ENCODE data around the gene COMTD1. TPM values are rescaled to one million over a fixed set of nuclear protein-coding genes. Genes with fewer than 3 reads are reported as not detected.
A peak's percentile ranks its signal among the peaks of the same experiment; 100 is the strongest.
"Not testable (repeated sequence)": the region's sequence is repeated elsewhere in the genome, so short reads cannot be mapped to it uniquely, and the experiment has no call there.

The COMTD1 gene
- total RNA-seq, 1 experiment from 2014 or later, result 20.5 TPM

DNA sequence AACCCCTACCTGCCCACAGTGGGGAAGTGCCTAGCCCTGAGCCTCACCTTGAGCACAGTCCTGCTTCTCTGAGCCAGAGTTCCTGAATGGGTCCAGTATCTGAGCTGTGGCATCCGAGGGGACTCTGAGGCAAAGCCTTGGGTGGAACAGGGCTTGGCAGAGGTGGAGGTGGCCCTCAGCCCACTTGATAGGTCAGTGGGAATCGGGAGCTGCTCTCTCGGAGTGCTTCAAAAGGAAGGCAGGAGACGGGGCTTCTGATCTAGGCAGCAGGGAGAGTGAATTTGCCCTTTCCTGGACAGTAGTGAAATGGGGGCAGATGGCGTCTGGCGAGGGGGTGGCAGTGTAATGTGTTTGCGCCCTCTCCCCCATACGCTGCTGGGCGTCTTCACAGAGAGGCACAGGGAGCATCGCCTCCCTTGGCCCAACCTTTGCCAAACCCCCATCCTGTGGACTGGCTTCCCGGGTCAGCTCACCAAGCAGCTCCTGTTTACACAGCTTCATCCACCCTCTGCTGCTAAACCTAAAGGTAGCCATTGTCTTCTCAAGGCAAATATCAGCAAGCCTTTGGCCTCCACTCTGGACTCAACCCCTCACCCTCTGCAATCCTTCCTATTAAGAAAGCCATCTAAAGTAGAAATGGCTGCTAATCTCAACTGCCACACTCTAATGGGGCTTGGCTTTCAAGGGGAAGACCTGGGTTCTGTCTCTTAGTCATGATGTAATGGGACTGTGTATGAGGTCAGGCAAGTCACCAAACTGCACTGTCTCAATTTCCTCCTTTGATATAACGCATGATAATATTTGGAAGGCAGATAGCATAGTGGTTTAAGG lies 46.3 kb downstream of the COMTD1 start:
- Histone ChIP-seq H3K9me2 (ENCODE audit: insufficient read depth) (no peaks in the 10 kb centered on the region), H3K4me2 (no peak overlapping the region), H3K9me3 (ENCODE audit: insufficient read depth, low read depth) (no peaks in the 10 kb centered on the region), H3K27ac (peak overlapping the region; percentile 49; the same call in 1 of the 2 replicates), H3K36me3 (ENCODE audit: low read depth) (no peaks in the 10 kb centered on the region), H3K4me3 (no peak overlapping the region), H3F3A (ENCODE audit: insufficient read depth, low read depth) (peaks cover 64% of the 10 kb centered on the region), H2AFZ (no peak overlapping the region), H3K79me2 (ENCODE audit: low read depth) (no peaks in the 10 kb centered on the region; the same call in none of the 2 replicates), H4K20me1 (ENCODE audit: insufficient read depth) (no peaks in the 10 kb centered on the region), H3K4me1 (replicated peaks; ENCODE audit: insufficient read depth) (peaks cover 70% of the 10 kb centered on the region), H3K27me3 (ENCODE audit: insufficient read depth, low read depth) (no peaks in the 10 kb centered on the region)
- TF ChIP-seq EZH2 (IDR thresholded peaks at IDR 0.05; ENCODE audit: low read depth) (no peak), CTCF (conservative IDR thresholded peaks at IDR 0.05) (no peak)
- POLR2A ChIA-PET (ENCODE audit: unreplicated experiment), result interaction anchor here (0.6 kb wide), 1 partner anchor 45 kb away, joined by 3 read pairs; no protein-coding TSS in a partner anchor
- BruUV-seq (replicated peaks), result no TSS peak
- intact Hi-C loops (cut with micrococcal nuclease; ENCODE audit: unreplicated experiment), result loop anchor here (2.0 kb wide), 1 partner anchor 205 kb away; no protein-coding TSS in a partner anchor
- no peak for DNase-seq
- CTCF ChIA-PET, result interaction anchor here (2.6 kb wide), 1 partner anchor 43 kb away, joined by 25 read pairs; no protein-coding TSS in a partner anchor

DNA sequence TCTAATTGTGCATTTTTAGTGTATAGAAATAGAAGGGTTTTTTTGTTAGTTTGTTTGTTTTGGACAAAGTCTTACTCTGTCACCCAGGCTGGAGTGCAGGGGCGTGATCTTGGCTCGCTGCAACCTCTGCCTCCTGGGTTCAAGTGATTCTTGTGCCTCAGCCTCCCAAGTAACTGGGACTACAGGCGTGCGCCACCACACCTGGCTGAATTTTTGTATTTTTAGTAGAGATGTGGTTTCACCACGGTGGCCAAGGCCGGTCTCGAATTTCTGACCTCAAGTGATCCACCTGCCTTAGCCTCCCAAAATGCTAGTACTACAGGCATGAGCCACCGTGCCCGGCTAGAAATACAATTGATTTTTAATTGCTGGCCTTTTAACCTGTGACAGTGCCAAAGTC lies 47.2 kb downstream of the COMTD1 start:
- not testable (repeated sequence) for H3K79me2 ChIP-seq (ENCODE audit: low read depth); DNase-seq; H3K9me3 ChIP-seq (ENCODE audit: insufficient read depth, low read depth); H3K9me2 ChIP-seq (ENCODE audit: insufficient read depth); H3K4me3 ChIP-seq; H2AFZ ChIP-seq; BruUV-seq (replicated peaks); H4K20me1 ChIP-seq (ENCODE audit: insufficient read depth); H3K27me3 ChIP-seq (ENCODE audit: insufficient read depth, low read depth); H3K36me3 ChIP-seq (ENCODE audit: low read depth)
- H3K4me2 ChIP-seq, result peak overlapping the region; percentile 56
- ChIA-PET POLR2A (ENCODE audit: unreplicated experiment) (interaction anchor here (0.6 to 0.7 kb wide), 2 partner anchors 23 to 28 kb away, joined by 3 to 5 read pairs; no protein-coding TSS in a partner anchor), CTCF (interaction anchor here (0.5 to 2.6 kb wide), 8 partner anchors 21 to 847 kb away, joined by 3 to 25 read pairs (median 5); partner anchors contain the start of genes COMTD1 and VDAC2)
- H3K27ac ChIP-seq, result peak overlapping the region; percentile 49
- intact Hi-C loops (cut with micrococcal nuclease; ENCODE audit: unreplicated experiment), result loop anchor here (1.0 to 2.0 kb wide), 5 partner anchors 22 to 206 kb away; partner anchors contain the start of gene VDAC2
- peaks cover 60% of the 10 kb centered on the region for H3F3A ChIP-seq (ENCODE audit: insufficient read depth, low read depth)
- H3K4me1 ChIP-seq (replicated peaks; ENCODE audit: insufficient read depth), result peaks cover 62% of the 10 kb centered on the region

- CTCF ChIA-PET, result interaction anchor here (0.5 to 2.6 kb wide), 11 partner anchors 9 to 847 kb away, joined by 3 to 25 read pairs (median 5); partner anchors contain the start of genes COMTD1 and VDAC2
- POLR2A ChIA-PET (ENCODE audit: unreplicated experiment), result interaction anchor here (0.6 to 0.7 kb wide), 2 partner anchors 23 to 29 kb away, joined by 3 to 5 read pairs; no protein-coding TSS in a partner anchor
- H3K4me1 ChIP-seq (replicated peaks; ENCODE audit: insufficient read depth), result peaks cover 57% of the 10 kb centered on the region
These were observed 47.8 kb downstream of the COMTD1 start for GRCh38 chr10:75187961-75188426.

More at GRCh38 chr10:75187961-75188426, 47.8 kb downstream of the COMTD1 start:
- Histone ChIP-seq H3K9me2 (ENCODE audit: insufficient read depth) (no peaks in the 10 kb centered on the region), H3K27me3 (ENCODE audit: insufficient read depth, low read depth) (no peaks in the 10 kb centered on the region), H3K4me2 (peak overlapping the region; percentile 56), H3K36me3 (ENCODE audit: low read depth) (no peaks in the 10 kb centered on the region), H4K20me1 (ENCODE audit: insufficient read depth) (no peaks in the 10 kb centered on the region), H3K9me3 (ENCODE audit: insufficient read depth, low read depth) (no peaks in the 10 kb centered on the region), H2AFZ (no peak overlapping the region), H3K79me2 (ENCODE audit: low read depth) (no peaks in the 10 kb centered on the region; the same call in none of the 2 replicates), H3K27ac (peak overlapping the region; percentile 49), H3F3A (ENCODE audit: insufficient read depth, low read depth) (peaks cover 59% of the 10 kb centered on the region), H3K4me3 (no peak overlapping the region; the same call in 1 of the 2 replicates)
- intact Hi-C loops (cut with micrococcal nuclease; ENCODE audit: unreplicated experiment), result loop anchor here (1.0 to 2.0 kb wide), 5 partner anchors 22 to 207 kb away; partner anchors contain the start of gene VDAC2
- BruUV-seq (replicated peaks), result no TSS peak
- DNase-seq, result peak; percentile 73 to 96
- TF ChIP-seq CTCF (conservative IDR thresholded peaks at IDR 0.05), result peak; percentile 84
- TF ChIP-seq EZH2 (IDR thresholded peaks at IDR 0.05; ENCODE audit: low read depth), result no peak

Data from PC-9 (cell line).